Glutamatergic neuron (in vitro differentiated cells): ENCODE results near the gene GNG7. TPM values are rescaled to one million over a fixed set of nuclear protein-coding genes. Genes with fewer than 3 reads are reported as not detected.
"Not testable (repeated sequence)": the region's sequence is repeated elsewhere in the genome, so short reads cannot be mapped to it uniquely, and the experiment has no call there.

ENCODE experiments used
- DNase-seq: peaks from one replicate; pipeline ENCODE4 v3.0.0; 2022
- H3K27ac Mint-ChIP-seq: one replicate; pipeline ENCODE4 v1.8.0; 2020; ENCODE audit warnings: mild to moderate bottlenecking, mixed read lengths, inconsistent platforms; ENCODE audit not compliant: unreplicated experiment
- H3K27me3 Mint-ChIP-seq: one replicate; pipeline ENCODE4 v1.8.0; 2020; ENCODE audit warnings: mild to moderate bottlenecking, moderate library complexity, mixed read lengths, inconsistent platforms; ENCODE audit not compliant: unreplicated experiment
- H3K36me3 Mint-ChIP-seq: one replicate; pipeline ENCODE4 v1.8.0; 2020; ENCODE audit warnings: mild to moderate bottlenecking, mixed read lengths, inconsistent platforms; ENCODE audit not compliant: unreplicated experiment
- H3K4me1 Mint-ChIP-seq: one replicate; pipeline ENCODE4 v1.8.0; 2020; ENCODE audit warnings: mild to moderate bottlenecking, low read depth, mixed read lengths, inconsistent platforms; ENCODE audit not compliant: unreplicated experiment
- H3K4me3 Mint-ChIP-seq: one replicate; pipeline ENCODE4 v1.8.0; 2020; ENCODE audit warnings: mild to moderate bottlenecking, mixed read lengths, inconsistent platforms; ENCODE audit not compliant: unreplicated experiment
- H3K9me3 Mint-ChIP-seq: one replicate; pipeline ENCODE4 v1.8.0; 2020; ENCODE audit warnings: mild to moderate bottlenecking, moderate library complexity, mixed read lengths, inconsistent platforms; ENCODE audit not compliant: unreplicated experiment
- total RNA-seq: library from RNA; stranded (reverse); fragmentation: NEBNext Ultra II Directional; extraction: Animal tissue kit (Norgen Biotek cat#: 25700); gene quantifications from one replicate; pipeline ENCODE4 v1.2.1, GENCODE V29; 2021; ENCODE audit not compliant: unreplicated experiment
- TF ChIP-seq, protein P1 (sequence below): fragments of 200-600 bp; sonication (generic); IDR thresholded peaks from one replicate; pipeline ENCODE4 v1.5.0; 2021; ENCODE audit not compliant: partially characterized antibody, unreplicated experiment

GNG7 gene
- total RNA-seq, 1 donor from 2014 or later = 8.0 TPM

DNA sequence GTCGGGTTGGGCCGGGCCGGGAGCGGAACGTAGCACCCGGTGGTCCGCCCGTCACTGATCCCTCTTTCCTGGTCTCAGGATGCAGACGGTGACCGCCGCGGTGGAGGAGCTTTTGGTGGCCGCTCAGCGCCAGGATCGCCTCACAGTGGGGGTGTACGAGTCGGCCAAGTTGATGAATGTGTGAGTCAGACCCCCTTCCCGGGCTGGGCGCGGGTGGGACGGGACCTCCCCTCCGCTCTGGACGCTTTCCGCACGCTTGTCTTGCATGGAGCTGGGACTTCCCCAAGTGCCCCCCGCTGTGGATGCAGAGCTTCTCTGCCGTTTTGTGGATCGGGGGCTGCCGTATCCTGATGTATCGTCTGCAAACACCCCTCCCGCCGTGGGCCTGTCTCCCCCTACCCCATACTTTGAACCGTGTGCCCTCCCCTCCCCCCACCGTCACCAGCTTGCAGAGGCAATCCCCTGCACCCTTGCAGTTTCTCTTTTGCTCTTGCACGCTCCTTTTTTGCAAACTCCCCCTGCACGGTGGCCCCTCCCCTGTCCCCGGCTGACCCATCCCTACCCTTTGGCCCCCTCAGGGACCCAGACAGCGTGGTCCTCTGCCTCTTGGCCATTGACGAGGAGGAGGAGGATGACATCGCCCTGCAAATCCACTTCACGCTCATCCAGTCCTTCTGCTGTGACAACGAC is 225.9 kb downstream of the GNG7 start:
- TF ChIP-seq, protein P1, sequence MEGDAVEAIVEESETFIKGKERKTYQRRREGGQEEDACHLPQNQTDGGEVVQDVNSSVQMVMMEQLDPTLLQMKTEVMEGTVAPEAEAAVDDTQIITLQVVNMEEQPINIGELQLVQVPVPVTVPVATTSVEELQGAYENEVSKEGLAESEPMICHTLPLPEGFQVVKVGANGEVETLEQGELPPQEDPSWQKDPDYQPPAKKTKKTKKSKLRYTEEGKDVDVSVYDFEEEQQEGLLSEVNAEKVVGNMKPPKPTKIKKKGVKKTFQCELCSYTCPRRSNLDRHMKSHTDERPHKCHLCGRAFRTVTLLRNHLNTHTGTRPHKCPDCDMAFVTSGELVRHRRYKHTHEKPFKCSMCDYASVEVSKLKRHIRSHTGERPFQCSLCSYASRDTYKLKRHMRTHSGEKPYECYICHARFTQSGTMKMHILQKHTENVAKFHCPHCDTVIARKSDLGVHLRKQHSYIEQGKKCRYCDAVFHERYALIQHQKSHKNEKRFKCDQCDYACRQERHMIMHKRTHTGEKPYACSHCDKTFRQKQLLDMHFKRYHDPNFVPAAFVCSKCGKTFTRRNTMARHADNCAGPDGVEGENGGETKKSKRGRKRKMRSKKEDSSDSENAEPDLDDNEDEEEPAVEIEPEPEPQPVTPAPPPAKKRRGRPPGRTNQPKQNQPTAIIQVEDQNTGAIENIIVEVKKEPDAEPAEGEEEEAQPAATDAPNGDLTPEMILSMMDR = no peak
- H3K27ac Mint-ChIP-seq = no peak overlapping the region
- H3K9me3 Mint-ChIP-seq = peaks cover 1% of the 10 kb centered on the region
- H3K36me3 Mint-ChIP-seq = no peaks in the 10 kb centered on the region
- peaks cover 3% of the 10 kb centered on the region for H3K4me1 Mint-ChIP-seq
- peaks cover 26% of the 10 kb centered on the region for H3K27me3 Mint-ChIP-seq
- DNase-seq = no peak
- H3K4me3 Mint-ChIP-seq = peak overlapping the region; percentile 88

DNA sequence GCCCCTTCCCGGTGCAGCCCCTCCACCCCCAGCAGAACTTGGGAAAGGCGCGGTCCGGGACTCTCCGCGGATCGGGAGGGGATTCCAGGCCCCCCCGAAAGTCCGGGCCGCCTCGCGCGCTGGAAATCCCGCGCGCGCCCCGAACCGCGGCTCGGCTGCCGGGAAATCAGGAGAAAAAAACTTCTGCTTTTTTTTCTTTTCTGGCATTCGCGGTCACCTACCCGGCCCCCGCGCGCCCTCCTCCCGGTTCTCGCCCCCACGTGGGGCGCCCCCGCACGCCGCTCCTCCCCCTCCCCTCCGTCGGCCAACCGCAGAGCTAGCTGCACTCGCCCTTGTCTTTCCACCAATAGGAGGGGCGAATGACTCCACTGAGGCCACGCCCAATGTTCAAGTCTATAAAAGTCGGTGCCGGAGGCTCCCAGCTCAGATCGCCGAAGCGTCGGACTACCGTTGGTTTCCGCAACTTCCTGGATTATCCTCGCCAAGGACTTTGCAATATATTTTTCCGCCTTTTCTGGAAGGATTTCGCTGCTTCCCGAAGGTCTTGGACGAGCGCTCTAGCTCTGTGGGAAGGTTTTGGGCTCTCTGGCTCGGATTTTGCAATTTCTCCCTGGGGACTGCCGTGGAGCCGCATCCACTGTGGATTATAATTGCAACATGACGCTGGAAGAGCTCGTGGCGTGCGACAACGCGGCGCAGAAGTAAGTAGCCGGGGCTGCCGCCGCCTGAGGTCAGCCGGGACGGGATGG is 226.6 kb downstream of the GNG7 start, which contains the start of gene GADD45B:
Gene GADD45B, plus strand, starts transcription at position 426 of the 749 bp plus-strand sequence. Its CDS starts 232 bp downstream, at position 658.
- TF ChIP-seq, protein P1 = no peak
- peak within 1 kb of the TSS; percentile 88 for H3K4me3 Mint-ChIP-seq
- H3K4me1 Mint-ChIP-seq = peaks cover 3% of the 10 kb centered on the region
- no peaks in the 10 kb centered on the region for H3K36me3 Mint-ChIP-seq
- H3K27ac Mint-ChIP-seq = peak within 1 kb of the TSS; percentile 7
- H3K27me3 Mint-ChIP-seq = peaks cover 26% of the 10 kb centered on the region
- DNase-seq = peak; percentile 87
- H3K9me3 Mint-ChIP-seq = peaks cover 3% of the 10 kb centered on the region

DNA sequence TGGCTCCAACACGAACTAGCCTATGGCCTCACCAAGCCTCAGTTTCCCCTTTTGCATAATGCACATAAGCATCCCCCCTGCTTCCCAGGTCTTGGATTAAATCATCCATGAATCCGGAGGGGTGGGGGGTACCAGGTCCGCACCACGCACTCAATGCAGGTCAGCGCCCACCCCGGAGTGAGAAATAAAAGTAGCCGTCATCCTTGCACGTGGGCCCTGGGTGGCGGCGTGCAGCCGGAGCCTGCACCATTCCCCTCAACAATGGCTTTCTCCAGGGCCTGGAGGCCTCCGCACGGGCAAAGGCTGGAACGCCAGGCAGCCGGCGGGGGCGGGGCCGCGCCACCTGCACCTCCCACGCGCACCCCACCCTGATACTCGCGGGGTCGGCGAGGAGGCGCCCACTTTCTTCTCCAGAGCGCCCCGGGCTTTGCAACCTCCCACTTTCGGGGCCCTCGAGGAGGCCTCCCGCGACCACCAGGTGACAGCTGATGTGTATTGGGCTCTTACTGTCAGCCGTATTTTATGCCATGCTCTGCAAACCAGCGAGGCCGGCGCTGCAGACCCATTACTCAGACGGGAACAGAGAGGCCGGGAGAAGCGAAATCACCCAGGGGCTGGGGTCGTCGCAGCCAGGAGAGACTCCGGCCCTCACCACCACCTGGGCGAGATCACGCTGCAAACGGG is 227.3 kb downstream of the GNG7 start:
- Mint-ChIP-seq H3K27me3 (peaks cover 23% of the 10 kb centered on the region), H3K4me3 (peak overlapping the region; percentile 65), H3K4me1 (peaks cover 3% of the 10 kb centered on the region), H3K27ac (no peak overlapping the region), H3K36me3 (no peaks in the 10 kb centered on the region), H3K9me3 (peaks cover 3% of the 10 kb centered on the region)
- DNase-seq = no peak
- TF ChIP-seq, protein P1 = no peak

DNA sequence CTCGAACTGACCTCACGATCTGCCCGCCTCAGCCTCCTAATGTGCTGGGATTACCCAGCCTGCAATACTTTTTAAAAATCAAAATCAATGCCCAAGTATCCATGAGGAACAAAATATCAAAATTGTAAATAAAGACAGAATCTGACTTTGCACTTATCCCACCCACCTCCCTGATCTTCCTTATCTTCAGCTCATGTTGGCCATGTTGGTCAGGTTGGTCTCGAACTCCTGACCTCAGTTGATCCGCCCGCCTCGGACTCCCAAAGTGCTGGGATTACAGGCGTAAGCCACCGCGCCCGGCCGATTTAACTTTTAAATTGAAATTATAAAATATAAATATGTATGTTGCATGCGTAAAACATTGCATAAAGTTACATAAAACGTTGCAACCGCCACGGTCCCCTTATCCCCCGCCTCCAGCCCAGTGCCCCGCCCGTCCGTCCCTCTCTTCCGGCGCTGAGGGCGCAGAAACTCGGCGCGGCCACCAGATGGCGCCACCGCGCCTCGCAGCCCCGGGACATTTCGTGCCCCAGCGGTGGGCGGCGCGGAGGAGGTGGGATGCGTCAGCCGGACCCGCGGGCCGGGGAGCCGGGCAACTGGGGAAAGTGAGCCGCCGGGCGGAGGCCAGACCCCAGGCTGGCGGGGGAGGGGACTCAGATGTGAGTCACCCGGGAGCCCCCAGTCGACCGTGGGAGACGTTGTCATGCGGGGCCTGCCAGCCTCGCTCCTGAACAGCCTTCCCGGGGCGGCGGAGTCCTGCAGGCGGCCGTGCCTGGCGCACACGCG is 228.1 kb downstream of the GNG7 start:
- DNase-seq = peak; percentile 91
- H3K27ac Mint-ChIP-seq = no peak overlapping the region
- H3K36me3 Mint-ChIP-seq = no peaks in the 10 kb centered on the region
- peaks cover 4% of the 10 kb centered on the region for H3K4me1 Mint-ChIP-seq
- H3K27me3 Mint-ChIP-seq = peaks cover 26% of the 10 kb centered on the region
- peak overlapping the region; percentile 20 for H3K4me3 Mint-ChIP-seq
- TF ChIP-seq, protein P1 = peak; percentile 98
- peaks cover 3% of the 10 kb centered on the region for H3K9me3 Mint-ChIP-seq

DNA sequence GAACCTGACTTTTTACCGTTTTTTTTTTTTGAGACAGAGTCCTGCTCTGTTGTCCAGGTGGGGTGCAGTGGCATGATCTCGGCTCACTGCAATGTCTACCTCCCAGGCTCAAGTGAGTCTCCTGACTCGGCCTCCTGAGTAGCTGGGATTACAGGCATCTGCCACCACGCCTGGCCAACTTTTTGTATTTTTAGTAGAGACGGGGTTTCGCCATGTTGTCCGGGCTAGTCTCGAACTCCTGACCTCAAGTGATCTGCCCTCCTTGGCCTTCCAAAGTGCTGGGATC is 232.6 kb downstream of the GNG7 start:
- not testable (repeated sequence) for H3K4me3 Mint-ChIP-seq, H3K27me3 Mint-ChIP-seq, H3K4me1 Mint-ChIP-seq, H3K36me3 Mint-ChIP-seq, H3K9me3 Mint-ChIP-seq, H3K27ac Mint-ChIP-seq, DNase-seq
